GM12878 (cell line): Measurements from ENCODE around the gene FBRSL1. TPM values are rescaled to one million over a fixed set of nuclear protein-coding genes. Genes with fewer than 3 reads are reported as not detected.

Source experiments
- ATAC-seq: fragments of 200-7000 bp; cut with Tn5 transposase; 3 replicates; pipeline ENCODE4 v1.9.1; 2020; ENCODE audit warnings: mild to moderate bottlenecking, moderate library complexity
- BruUV-seq: library from RNA; stranded (reverse); fragments of 400-500 nt; replicated peaks from 2 replicates; lab custom pipeline; 2021; lab: Mats Ljungman, UMichigan
- CTCF ChIA-PET: fragments of 300-600 bp; sonication (Branson Sonifier 250); formaldehyde crosslinking; extraction: SDS; loops from one replicate; lab custom pipeline; 2021; ENCODE audit warnings: inconsistent platforms; lab: Yijun Ruan, JAX
- POLR2A ChIA-PET: fragments of 350-600 bp; formaldehyde crosslinking; extraction: SDS; loops from one replicate; lab custom pipeline; 2021; ENCODE audit warnings: inconsistent platforms; lab: Charles Lee
- RAD21 ChIA-PET: fragments of 300-600 bp; sonication (Branson Sonifier 250); formaldehyde crosslinking; loops from one replicate; lab custom pipeline; 2023; ENCODE audit warnings: antibody characterized with exemption; ENCODE audit not compliant: unreplicated experiment; lab: Charles Lee
- SMC1A ChIA-PET: fragments of 300-600 bp; sonication (Branson Sonifier 250); formaldehyde crosslinking; loops from one replicate; lab custom pipeline; 2023; ENCODE audit not compliant: unreplicated experiment, uncharacterized antibody; lab: Charles Lee
- DNase-seq: peaks from one replicate; pipeline ENCODE4 v3.0.0-alpha.2; 2011; ENCODE audit warnings: low read depth, low spot score
- FAIRE-seq: peaks from 3 replicates; lab custom pipeline; 2011; peaks lifted over from hg19 to GRCh38; lab: Jason Lieb, UNC
- H2AFZ ChIP-seq: 2 replicates; pipeline ENCODE4 v1.6.0; 2011; ENCODE audit warnings: low read depth, low read length, control low read depth; ENCODE audit not compliant: control insufficient read depth
- H3K27ac ChIP-seq: 2 replicates; pipeline ENCODE4 v1.5.1; 2011; ENCODE audit warnings: control low read depth; ENCODE audit not compliant: control insufficient read depth, insufficient read depth
- H3K27me3 ChIP-seq, 2 experiments: replicated peaks in 1 of 2; 2 replicates each; pipeline versions ENCODE4 v1.6.0 to v1.6.1; 2011; ENCODE audit warnings: low read length in 1 of 2; ENCODE audit not compliant: control insufficient read depth in 2 of 2, insufficient read depth in 2 of 2
- H3K36me3 ChIP-seq, 2 experiments: 2 replicates each; pipeline ENCODE4 v1.5.1; 2011; ENCODE audit warnings: low read length in 1 of 2; ENCODE audit not compliant: control insufficient read depth in 2 of 2, insufficient read depth in 2 of 2
- H3K4me1 ChIP-seq: 2 replicates; pipeline ENCODE4 v1.6.1; 2011; ENCODE audit warnings: mild to moderate bottlenecking, low read length, moderate library complexity, mixed read lengths; ENCODE audit not compliant: control insufficient read depth, insufficient read depth
- H3K4me2 ChIP-seq: 2 replicates; pipeline ENCODE4 v1.6.0; 2011; ENCODE audit warnings: control low read depth; ENCODE audit not compliant: control insufficient read depth, insufficient read depth
- H3K4me3 ChIP-seq: fragments of 200-600 bp; sonication (generic); 2 replicates; pipeline ENCODE4 v1.5.1; 2016
- H3K79me2 ChIP-seq: 2 replicates; pipeline ENCODE4 v1.6.0; 2011; ENCODE audit warnings: low read length; ENCODE audit not compliant: control insufficient read depth, insufficient read depth
- H3K9ac ChIP-seq: 2 replicates; pipeline ENCODE4 v1.8.0; 2011; ENCODE audit warnings: low read length, control low read depth, mixed read lengths; ENCODE audit not compliant: control insufficient read depth, insufficient read depth
- H3K9me3 ChIP-seq: replicated peaks from 3 replicates; pipeline ENCODE4 v1.5.1; 2011; ENCODE audit warnings: mild to moderate bottlenecking, low read length; ENCODE audit not compliant: control insufficient read depth, insufficient read depth
- H4K20me1 ChIP-seq: 2 replicates; pipeline ENCODE4 v1.6.0; 2011; ENCODE audit not compliant: control insufficient read depth, insufficient read depth
- BMI1 ChIP-seq: fragments of 450-650 bp; IDR thresholded peaks from 2 replicates; pipeline ENCODE4 v1.6.1; 2016; ENCODE audit warnings: mild to moderate bottlenecking, moderate library complexity, borderline replicate concordance
- CREM ChIP-seq: IDR thresholded peaks from 2 replicates; pipeline ENCODE4 v1.6.1; 2014; ENCODE audit warnings: antibody characterized with exemption, low read depth
- GABPA ChIP-seq: IDR thresholded peaks from 2 replicates; pipeline ENCODE4 v1.6.1; 2014; ENCODE audit warnings: antibody characterized with exemption, low read depth, mild to moderate bottlenecking, inconsistent platforms
- RAD21 ChIP-seq: IDR thresholded peaks from 2 replicates; pipeline ENCODE4 v1.6.1; 2011; ENCODE audit warnings: mild to moderate bottlenecking, low read depth, low read length, moderate library complexity; ENCODE audit not compliant: insufficient read depth
- TBL1XR1 ChIP-seq: IDR thresholded peaks from 2 replicates; pipeline ENCODE4 v1.6.1; 2012; ENCODE audit warnings: low read depth, low read length, improper control_type of control experiment
- ZNF384 ChIP-seq: IDR thresholded peaks from 2 replicates; pipeline ENCODE4 v1.6.1; 2012; ENCODE audit warnings: low read depth, mild to moderate bottlenecking, low read length, improper control_type of control experiment, borderline replicate concordance
- WGBS: methylation state at CpG from one replicate; pipeline ENCODE4 v1.1.6; 2016; ENCODE audit warnings: low lambda C conversion rate; ENCODE audit not compliant: insufficient replicate concordance, insufficient coverage; ENCODE audit errors: missing lambda C conversion rate; 5-methylcytosine and 5-hydroxymethylcytosine counted together
- in situ Hi-C: fragments of 300-500 bp; cut with MboI; formaldehyde crosslinking; loops from 9 replicates; pipeline ENCODE4 v1.14.3; 2018; ENCODE audit warnings: mixed read lengths
- intact Hi-C: fragments of 100-400 bp; cut with micrococcal nuclease; formaldehyde crosslinking; loops from one replicate; pipeline ENCODE4 v1.14.2; 2022; ENCODE audit not compliant: unreplicated experiment
- polyA plus RNA-seq, 11 experiments: library from polyadenylated mRNA; depleted of rRNA in 4 of 11; unstranded in 6 of 11; stranded (reverse) in 5 of 11; fragments of >200 nt; fragmentation: Nextera tagmentation in 4 of 11; fragmentation: Illumina TruSeq in 1 of 11; extraction: Ambion mirVana in 4 of 11; extraction: Trizol in 1 of 11; gene quantifications; 1 replicate in 1 of 11; 2 replicates in 10 of 11; pipeline versions ENCODE4 v1.2.1 to v1.2.3, GENCODE V29; 2011 to 2016; ENCODE audit warnings: inconsistent platforms in 2 of 11, missing spikeins in 2 of 11, low read depth in 1 of 11
- total RNA-seq, 4 experiments: library from RNA; depleted of rRNA in 3 of 4; stranded (reverse); fragments of >200 nt in 3 of 4; fragmentation: Illumina TruSeq in 1 of 4; extraction: Trizol in 1 of 4; gene quantifications; 2 replicates each; pipeline versions ENCODE4 v1.2.1 to v1.2.3, GENCODE V29; 2013 to 2021
- TF ChIP-seq, protein P1 (sequence below): IDR thresholded peaks from 2 replicates; pipeline ENCODE4 v1.6.1; 2011; ENCODE audit warnings: mild to moderate bottlenecking, low read depth, low read length, moderate library complexity; ENCODE audit not compliant: insufficient replicate concordance
- TF ChIP-seq, protein P2 (sequence below): fragments of 450-650 bp; IDR thresholded peaks from 2 replicates; pipeline ENCODE4 v1.6.1; 2017; ENCODE audit warnings: mild to moderate bottlenecking, moderate library complexity

The FBRSL1 gene
- total and polyA plus RNA-seq, 10 of the 15 experiments (the other 5 are each of a cell fraction or from before 2014, with no cell fraction given): 0.19 to 55.1 (median 4.1) TPM

DNA sequence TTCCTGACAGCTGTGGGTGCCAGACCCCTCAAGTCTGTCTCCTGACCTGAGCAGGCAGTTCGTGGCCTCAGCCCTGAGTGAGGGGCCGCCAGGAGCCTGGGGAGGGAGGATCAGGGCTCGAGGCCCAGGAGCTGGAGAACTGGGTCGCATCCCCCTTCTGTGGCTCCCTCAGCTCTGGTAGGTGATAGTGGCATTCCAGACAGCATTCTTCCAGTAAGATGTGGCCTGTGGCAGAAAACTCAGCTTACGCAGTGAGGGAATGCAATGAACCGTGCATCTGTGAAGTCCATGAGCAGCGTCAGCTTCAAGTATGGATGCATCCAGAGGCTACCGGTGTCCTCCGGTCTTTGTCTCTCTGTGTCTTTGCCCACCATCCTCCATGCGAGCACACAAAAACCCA lies 28.4 kb upstream of the FBRSL1 start:
- ChIA-PET RAD21 (no interaction called here), POLR2A (no interaction called here), CTCF (interaction anchor here (1.0 to 1.8 kb wide), 2 partner anchors 47 to 100 kb away, joined by 3 to 4 read pairs; no protein-coding TSS in a partner anchor), SMC1A (no interaction called here)
- FAIRE-seq: no peak
- in situ Hi-C loops (no loop called here), intact Hi-C loops (no loop called here)
- H3K9me3 ChIP-seq: peaks cover 3% of the 10 kb centered on the region; the same call in 2 of the 3 replicates
- H3K4me3 ChIP-seq: no peak overlapping the region
- H3K79me2 ChIP-seq: no peaks in the 10 kb centered on the region
- no peaks in the 10 kb centered on the region for H3K27me3 ChIP-seq
- TF ChIP-seq CREM (no peak), GABPA (no peak), RAD21 (no peak), ZNF384 (no peak), TBL1XR1 (no peak), BMI1 (no peak)
- TF ChIP-seq, protein P1, sequence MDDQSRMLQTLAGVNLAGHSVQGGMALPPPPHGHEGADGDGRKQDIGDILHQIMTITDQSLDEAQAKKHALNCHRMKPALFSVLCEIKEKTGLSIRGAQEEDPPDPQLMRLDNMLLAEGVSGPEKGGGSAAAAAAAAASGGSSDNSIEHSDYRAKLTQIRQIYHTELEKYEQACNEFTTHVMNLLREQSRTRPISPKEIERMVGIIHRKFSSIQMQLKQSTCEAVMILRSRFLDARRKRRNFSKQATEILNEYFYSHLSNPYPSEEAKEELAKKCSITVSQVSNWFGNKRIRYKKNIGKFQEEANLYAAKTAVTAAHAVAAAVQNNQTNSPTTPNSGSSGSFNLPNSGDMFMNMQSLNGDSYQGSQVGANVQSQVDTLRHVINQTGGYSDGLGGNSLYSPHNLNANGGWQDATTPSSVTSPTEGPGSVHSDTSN: no peak
- TF ChIP-seq, protein P2, sequence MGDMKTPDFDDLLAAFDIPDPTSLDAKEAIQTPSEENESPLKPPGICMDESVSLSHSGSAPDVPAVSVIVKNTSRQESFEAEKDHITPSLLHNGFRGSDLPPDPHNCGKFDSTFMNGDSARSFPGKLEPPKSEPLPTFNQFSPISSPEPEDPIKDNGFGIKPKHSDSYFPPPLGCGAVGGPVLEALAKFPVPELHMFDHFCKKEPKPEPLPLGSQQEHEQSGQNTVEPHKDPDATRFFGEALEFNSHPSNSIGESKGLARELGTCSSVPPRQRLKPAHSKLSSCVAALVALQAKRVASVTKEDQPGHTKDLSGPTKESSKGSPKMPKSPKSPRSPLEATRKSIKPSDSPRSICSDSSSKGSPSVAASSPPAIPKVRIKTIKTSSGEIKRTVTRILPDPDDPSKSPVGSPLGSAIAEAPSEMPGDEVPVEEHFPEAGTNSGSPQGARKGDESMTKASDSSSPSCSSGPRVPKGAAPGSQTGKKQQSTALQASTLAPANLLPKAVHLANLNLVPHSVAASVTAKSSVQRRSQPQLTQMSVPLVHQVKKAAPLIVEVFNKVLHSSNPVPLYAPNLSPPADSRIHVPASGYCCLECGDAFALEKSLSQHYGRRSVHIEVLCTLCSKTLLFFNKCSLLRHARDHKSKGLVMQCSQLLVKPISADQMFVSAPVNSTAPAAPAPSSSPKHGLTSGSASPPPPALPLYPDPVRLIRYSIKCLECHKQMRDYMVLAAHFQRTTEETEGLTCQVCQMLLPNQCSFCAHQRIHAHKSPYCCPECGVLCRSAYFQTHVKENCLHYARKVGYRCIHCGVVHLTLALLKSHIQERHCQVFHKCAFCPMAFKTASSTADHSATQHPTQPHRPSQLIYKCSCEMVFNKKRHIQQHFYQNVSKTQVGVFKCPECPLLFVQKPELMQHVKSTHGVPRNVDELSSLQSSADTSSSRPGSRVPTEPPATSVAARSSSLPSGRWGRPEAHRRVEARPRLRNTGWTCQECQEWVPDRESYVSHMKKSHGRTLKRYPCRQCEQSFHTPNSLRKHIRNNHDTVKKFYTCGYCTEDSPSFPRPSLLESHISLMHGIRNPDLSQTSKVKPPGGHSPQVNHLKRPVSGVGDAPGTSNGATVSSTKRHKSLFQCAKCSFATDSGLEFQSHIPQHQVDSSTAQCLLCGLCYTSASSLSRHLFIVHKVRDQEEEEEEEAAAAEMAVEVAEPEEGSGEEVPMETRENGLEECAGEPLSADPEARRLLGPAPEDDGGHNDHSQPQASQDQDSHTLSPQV: no peak
- no peak overlapping the region for H3K4me2 ChIP-seq
- H3K4me1 ChIP-seq: no peaks in the 10 kb centered on the region; the same call in 1 of the 2 replicates
- 83% methylated on average over 10 of the region's 10 CpGs for WGBS
- BruUV-seq: no TSS peak
- no peak overlapping the region for H3K9ac ChIP-seq
- ATAC-seq: no peak
- DNase-seq: no peak
- H4K20me1 ChIP-seq: no peaks in the 10 kb centered on the region
- no peak overlapping the region for H2AFZ ChIP-seq
- no peaks in the 10 kb centered on the region for H3K36me3 ChIP-seq
- no peak overlapping the region for H3K27ac ChIP-seq
